HG03460 (cell line): ENCODE results near the gene SHISAL2A.

Experiments used
- ATAC-seq: cut with Tn5 transposase; IDR thresholded peaks from one replicate; pipeline ENCODE4 v1.9.1; 2021; ENCODE audit not compliant: unreplicated experiment

SHISAL2A gene

DNA sequence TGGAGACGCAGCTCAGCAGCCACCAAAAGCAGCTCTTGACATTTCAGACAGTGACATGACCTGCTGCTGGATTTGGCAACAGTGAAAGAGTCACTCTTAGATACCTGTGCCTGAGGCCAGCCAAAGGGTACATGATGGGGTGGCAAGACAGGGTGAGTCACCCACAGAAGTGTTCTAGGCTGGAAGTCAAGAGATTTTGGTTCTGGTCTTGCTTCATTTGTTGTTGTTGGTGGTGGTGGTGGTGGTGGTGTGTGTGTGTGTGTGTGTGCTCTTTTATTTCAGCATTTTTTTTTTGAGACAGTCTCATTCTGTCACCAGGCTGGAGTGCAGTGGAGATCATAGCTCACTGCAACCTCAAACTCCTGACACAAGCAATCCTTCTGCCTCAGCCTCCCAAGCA lies 25.8 kb downstream of the SHISAL2A start:
- no peak for ATAC-seq

DNA sequence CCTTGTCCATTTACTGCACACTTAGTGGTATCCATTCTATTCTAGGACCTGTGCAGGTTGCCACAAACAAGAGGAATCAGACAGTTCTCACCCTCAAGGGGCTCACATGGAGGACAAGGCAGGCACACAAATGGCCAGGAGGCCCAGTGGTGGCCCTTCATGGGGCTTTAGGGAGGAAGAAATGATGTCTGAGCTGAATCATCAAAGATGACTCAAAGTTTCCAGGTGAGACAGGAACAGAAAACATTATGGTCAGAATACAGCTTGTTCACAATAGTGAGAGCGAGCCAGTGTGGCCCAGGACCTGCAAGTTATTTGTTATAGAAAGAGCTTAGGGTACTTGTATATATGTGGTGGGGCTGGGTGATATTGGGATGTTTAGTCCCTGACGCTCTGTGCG lies 26.4 kb downstream of the SHISAL2A start:
- no peak for ATAC-seq

DNA sequence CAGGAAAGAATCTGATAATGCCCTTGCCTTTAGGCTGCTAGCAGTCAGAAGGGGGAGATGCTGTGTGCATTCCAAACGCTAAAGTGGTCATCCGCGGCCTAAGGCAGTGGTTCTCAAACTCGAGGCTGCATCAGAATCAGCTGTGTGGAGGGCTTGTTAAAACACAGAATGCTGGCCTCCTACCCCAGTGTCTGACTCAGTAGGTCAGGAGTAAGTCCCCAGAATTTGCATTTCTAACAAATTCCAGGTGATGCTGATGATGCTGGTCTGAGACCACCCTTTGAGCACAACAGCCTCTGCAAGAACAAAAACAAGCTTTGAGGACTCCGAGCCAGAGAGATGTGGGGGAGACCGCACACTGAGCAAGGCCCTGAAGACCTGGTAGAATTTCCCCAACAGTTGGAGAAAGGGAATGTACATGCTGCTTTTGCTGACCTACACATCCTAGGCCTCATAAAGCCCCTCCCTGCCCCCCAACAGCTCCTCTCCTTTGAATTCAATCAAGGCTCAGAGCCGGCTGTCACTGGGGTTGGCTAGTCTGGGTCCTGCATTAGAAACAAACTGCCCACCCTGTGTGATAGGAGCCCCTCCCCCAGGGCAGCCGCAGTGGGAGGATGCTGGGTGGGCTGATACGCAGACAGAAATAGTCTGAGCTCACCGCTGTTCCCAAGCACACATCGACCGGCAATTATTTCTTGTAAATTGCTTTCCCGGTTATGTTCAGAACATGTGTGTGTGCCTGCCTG lies 27.1 kb downstream of the SHISAL2A start:
- ATAC-seq: no peak

DNA sequence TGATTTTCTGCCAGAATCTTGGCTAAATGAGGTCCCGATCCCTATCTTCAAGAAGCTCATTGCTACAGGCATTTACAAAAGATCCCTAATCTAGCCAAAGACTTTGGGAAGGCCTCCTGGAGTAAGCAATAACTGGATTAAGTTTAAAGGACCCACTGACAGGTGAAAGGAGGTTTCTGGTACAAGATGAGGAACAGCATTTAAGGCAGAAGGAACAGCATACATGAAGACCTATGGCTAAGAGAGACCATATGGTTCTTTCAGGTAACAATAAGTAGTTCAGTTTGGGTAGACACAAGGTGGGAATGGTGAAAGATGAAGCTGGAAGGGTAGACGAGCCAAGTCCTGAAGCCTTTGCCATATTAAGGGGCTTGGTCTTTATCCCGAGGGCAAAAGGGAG lies 27.8 kb downstream of the SHISAL2A start:
- ATAC-seq: no peak

DNA sequence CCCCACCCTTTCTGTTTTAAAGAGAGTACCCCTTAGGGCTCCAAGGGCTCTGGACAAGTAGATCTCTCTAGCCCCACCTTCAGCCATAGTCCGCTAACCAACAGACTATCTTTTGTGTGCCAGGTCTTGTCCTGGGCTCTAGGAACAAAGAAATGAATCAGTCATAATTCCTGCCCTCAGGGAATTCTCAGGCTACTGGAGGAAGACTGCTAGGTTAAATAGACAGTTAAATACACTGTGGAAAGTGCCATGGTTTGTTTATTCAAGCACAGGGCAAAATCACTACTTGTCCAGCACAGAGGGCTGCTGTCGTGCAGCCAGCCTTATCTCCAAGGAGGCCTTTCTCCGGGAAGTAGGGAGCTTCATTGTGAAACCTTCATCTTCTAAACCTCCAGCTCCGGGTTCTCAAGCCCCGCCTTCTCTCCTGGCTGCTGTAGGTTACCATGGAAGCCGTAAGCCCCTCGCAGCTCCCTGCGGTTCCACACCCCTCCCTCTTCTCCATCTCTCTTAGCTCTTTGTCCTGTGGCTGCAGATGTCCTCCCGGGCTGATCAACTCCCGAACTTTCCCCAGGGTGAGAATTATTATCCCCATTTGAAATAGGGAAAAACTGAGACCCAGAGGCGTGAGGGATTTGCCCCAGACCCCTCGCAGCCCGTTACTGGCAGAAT lies 29.8 kb downstream of the SHISAL2A start:
- ATAC-seq: no peak

DNA sequence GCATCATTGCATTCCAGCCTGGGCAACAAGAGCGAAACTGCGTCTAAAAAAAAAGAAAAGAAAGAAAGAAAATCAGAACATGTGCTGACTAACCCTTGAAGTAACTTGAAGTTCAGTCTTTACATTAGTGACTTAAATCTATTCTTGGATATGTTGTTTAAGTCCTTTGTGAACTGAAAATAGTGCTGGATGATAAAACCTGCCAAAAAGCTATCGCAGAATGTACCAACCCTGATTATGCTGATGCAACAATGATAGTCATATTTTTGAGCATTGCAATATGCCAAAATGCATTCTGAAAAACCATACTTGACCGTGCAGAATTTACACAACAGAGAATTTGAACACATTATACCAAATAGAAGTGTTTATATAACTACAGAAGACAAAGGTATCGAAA lies 30.7 kb downstream of the SHISAL2A start:
- no peak for ATAC-seq

DNA sequence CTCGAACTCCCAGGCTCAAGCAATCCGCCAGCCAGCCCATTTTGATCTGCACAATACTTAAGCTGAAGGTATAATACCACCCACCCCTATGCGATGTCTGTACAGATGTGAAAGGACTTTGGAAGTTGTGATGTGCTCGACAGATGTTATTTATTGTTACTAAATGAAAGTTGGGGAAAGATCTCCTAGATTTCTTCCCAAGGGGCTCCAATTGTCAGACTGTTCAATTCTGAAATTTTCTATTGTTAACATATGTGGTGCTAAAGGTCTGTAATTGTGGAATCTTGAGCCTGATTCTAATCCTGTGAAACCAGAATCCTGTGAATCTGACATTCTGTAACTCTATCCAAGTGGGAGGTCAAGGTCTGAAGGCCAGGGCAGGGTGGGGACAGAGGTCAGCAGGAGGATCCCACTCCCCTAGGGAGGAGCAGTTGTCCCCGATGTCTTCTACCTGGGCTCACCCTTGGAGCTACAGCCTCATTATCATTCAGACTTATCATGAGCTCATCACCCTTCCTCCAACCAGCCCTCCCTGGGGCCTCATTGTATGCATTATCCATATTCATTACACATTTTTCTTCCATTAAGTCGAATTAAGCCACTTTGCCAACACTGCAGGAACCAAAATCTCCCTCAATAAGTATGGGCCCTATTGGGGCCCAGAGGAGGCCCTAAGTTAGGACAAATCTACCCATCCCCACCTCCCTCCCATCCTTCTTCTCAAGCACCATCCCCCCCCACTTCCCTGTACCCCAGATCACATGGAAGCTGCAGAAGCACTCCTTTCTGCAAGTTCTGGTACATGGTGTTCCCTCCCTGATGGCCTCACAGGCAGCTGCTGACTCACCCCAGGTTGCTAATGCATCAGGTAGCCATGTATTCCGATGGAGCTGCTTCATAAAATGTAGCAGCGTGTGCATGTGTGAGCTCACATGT lies 32.3 kb downstream of the SHISAL2A start:
- no peak for ATAC-seq

DNA sequence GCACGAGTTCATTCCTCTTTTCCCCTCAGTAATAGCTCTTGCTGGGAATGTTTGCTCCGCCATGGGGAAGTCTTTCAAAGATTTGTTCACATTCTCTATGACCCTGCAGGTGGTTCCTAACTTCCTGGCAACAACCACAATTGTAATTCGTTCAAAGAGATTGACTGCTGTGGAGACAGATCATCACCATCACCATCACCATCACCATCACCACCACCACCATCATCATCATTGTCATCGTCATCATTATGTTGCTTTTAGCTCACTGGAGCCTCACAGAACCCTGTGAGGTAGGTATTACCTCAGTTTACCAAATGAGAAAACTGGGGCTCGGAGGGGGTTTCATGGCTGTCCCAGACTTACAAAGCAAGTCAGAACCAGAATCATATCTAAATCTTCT lies 34.3 kb downstream of the SHISAL2A start:
- no peak for ATAC-seq

DNA sequence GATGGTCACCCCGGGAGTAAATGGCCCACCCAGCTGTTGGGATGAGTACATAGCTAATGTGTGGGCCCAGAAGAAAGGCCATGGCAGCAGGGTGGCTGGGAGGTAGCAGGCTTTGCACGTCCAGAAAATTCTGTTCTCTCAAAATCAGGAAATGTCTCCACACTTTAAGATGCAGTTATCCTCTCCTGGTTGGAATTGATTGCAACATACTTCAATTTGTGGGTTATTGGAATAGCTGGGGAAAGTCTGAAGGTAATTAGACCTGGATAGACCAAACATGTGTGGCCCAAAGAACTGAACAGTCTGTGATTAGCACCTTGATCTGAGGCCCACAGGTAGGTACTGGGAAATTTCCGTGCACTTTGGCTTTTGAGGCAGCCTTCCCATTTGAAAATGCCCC lies 35.0 kb downstream of the SHISAL2A start:
- ATAC-seq: no peak

DNA sequence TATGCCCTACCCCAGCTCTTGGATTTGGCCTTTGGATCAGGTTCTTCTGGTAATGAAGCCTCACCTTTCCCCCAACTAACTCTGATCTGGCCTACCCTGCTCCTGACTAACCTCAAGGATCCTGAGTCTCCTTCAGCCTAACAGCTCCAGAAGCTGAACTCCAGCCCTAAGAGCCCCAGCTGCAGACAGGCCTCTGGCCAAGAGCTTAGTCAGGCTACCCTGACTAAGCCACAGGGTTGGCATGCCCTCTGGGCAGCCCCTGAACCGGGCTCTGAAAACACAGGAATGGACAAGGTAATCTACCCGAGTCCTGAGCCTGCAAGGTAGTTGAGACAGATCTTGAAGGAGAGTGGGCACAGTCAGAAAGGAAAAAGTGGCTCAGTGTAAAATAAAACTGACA lies 35.7 kb downstream of the SHISAL2A start:
- ATAC-seq: no peak

DNA sequence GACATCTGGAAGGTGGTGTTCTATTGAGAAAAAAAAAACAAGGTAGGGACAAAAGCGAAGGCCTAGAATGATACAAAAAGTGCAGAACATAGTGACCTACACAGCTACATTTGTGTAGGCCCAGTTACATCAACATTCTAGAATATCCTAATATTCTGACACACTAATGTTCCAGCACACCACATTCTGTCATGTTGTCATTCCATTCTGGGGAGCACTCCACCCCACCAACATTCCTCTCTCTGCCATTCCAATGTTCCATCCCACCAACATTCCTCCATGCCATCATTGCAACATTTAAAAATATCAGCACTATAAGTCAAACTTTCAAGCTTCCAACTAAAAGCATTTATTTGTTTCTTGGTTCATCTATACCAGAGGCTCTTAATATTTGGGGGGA lies 36.7 kb downstream of the SHISAL2A start:
- no peak for ATAC-seq

DNA sequence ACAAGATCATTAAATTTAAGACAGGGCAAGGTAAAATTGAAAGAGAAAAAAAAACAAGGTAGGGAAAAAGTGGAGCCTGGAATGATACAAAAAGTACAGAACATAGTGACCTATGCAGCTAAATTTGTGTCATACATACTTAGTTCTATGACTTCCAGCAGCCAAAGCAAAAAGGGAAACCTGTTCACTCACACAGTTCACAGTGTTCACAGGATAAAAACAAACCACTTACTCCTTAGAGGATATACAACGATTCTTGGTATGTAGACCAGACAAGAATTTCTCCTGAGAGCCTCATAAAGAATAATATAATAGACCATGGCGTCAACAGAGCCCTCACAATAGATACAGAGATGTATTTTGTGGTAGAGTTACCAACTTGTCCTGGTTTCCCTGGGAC lies 37.6 kb downstream of the SHISAL2A start:
- ATAC-seq: no peak

DNA sequence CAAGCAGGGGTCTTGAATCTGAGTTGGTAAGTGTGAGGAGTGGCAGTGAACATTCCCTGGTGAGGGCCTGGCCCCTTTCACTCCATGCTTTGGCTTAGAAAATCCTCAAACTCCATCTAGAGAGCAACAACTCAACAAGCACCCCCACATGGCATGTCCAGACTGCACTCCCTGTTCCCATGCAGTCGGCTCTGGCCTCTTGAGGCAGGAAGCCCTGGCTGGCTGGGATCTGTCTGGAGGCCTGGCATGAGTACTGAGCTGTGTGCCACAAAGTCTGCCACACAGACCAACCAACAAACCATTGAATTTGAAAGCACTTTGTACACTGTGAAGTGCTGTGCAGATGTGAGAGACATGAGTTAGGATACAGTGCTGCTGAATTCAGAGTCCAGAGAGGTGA lies 40.0 kb downstream of the SHISAL2A start:
- no peak for ATAC-seq

DNA sequence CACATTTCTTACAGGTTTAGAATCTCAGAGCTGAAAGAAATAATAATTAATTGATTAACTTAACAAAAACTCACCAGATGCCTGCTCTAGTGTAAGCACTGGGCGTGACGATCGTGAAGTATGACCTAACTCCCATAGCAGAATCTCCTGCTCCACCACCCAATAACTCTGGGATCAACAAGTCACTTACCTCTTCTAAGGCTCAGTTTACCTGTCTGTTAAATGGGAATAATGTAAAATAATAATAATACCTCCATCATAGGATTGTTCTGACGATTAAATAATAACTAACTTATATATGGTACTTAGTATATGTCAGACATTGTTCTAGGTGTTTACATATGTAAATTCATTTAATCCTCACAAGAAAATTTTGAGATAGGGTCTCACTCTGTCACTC lies 40.5 kb downstream of the SHISAL2A start:
- no peak for ATAC-seq

DNA sequence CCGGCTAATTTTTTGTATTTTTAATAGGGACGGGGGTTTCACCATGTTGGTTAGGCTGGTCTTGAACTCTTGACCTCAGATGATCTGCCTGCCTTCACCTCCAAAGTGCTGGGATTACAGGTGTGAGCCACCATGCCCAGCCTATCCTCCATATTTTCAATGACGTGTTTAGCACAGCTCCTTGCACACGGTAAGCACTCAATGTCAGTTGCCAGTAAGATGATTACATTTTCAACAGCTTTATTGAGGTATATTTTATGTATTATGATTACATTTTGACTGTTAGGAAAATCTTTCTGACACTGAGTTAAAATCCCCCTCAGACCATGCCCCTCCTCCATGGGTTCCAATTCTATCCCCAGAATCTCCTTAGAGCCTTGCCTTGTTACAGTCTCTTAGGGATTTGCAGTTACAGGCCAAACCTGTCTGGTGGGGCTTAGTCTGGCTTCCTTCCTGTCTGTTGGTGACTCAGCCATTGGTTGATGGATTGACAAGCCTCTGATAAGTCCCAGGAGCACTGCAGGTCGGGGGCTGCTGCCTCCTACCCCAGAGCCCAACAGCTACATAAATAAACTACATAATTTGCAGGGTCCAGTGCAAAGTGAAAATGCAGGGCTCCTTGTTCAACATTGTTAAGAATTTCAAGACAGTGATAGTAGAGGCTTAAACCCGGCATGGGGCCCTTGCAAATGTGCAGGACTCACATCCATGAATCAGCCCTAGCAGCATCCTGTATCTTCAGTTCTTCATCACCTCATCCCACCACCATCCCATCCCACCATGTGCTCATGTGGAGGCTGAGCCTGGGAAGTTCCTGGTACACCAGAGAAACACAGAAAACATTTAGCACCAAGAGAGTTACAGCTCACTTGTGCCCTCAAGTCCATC lies 41.8 kb downstream of the SHISAL2A start:
- no peak for ATAC-seq

DNA sequence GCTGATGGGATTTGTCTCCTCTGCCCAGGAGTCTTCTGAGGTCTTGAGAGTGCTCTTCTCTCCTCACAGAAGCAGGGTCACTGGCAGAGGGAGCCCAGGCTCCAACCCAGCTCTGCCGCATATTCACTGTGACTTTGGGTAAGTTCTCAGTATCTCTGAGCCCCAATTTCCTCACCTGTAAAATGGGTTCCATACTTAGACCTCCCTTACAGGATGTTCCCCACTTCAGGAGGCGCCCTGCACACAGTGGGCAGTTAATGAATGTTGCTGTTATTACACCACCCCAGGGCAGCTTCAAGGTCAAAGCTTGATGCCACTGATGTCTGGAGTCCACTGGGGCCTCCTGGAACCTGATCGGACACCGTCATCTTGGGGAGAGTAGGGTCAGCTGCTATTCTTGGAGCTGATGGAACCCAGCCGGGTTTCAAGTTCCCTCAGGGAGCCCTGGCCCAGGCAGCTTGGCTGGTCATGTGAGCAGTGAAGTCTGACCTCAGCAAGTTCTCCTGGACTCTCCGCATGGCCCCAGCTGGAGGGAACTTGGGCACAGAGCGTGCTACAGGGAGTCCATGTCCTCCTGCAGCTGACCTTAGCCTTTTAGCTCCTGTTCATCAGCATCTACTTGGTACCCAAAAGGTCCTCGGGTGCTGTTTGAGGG lies 43.4 kb downstream of the SHISAL2A start:
- ATAC-seq: no peak

DNA sequence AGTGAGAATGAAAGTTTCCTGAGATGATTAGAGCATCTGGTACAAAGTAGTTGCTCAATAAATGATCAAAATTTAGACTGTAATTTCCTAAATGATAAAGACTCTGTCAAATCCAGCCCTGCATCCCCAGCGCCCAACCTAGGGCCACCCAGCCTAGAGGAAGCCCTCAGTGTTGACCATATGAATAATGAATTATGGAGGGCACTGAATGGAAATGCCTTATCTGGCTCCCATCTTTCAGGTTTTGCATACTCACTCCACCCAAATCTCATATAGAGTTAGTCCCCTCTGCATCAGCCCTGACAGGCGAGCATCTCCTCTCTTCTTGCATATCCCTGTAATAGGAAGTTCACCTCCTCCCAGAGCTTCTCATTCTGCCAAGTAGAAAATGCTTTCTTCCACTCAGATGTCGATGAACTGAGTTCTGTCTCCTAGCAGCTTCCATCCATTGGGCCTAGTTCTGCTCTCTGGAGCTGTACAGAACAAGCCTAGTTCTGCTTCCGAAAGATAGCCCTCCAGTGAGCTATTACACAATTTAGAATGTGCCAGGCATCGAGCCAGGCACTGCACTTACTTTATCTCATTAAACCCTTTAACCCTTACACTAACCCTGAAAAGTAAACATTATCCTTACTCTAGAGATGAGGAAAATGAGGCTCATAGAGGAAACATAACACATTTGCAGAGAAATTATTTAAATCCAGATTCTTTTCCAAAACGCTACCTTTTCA lies 44.3 kb downstream of the SHISAL2A start:
- ATAC-seq: no peak

DNA sequence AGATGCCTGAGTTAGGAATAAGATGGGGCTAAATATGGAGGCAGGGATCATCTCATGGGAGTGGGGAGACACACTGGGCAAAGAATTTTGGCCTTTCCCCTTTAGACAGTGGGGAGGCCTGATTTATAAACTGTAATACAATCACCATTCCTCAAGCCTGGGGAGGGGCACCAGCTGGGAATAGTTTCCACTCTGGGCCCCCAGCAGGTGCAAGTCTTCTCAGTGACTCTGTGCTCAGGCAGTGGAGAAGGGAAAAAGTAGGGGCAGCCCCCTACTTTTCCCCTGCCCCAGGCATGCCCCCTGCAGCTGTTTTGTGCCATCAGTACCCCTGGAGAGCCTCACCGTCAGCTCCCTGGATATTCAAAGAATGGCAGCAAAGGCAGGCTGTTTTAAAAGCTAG lies 46.1 kb downstream of the SHISAL2A start:
- ATAC-seq: no peak

DNA sequence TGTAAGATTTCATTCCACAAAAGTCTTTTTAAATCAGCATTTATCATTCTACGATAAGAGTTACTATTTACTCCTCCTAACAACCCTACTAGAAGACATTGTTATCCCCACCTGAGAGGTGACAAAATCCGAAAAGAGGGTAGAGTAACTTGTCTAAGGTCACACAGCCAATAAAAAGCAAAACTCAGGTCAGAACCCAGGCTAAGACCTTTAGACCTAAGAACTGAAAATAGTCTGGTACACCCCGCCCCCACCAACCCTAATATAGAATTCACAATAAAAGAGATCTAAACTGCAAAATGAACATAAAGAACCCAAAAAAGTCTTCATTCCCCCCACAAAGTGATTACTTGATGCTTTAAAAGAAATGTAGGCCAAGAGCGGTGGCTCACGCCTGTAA lies 46.5 kb downstream of the SHISAL2A start:
- no peak for ATAC-seq

DNA sequence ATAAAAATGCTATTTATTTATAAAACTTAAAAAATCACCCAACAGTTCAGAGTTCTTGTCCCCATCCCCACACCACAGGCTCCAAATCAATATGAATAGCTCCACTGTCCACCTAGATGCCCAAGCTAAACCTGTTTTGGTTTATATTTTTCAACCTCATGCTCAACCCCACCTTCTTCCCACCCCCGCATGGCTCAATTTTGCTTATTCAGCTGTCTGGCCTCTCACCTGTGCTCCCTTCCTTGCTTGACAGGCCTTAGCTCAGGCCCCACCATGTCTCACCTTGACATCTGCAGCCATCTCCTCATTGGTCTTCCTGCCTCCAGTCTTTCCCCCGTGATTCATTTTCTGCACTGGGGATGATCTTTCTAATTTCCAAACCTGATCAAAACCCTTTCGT lies 47.4 kb downstream of the SHISAL2A start:
- ATAC-seq: no peak
